ENCODE measurements around the gene APEX1. TPM values are rescaled to one million over a fixed set of nuclear protein-coding genes. Genes with fewer than 3 reads are reported as not detected.

Gene APEX1
- total RNA-seq, 1 experiment from 2014 or later = 340 TPM

GRCh38 chr14:20499881-20500280 is 44.9 kb downstream of the APEX1 start:
- Histone ChIP-seq H3K27ac (ENCODE audit: insufficient read length, low read depth, low read length) (no peak overlapping the region), H3K18ac (ENCODE audit: insufficient read length, low read depth, low read length) (no peak overlapping the region), H3K9me3 (ENCODE audit: control insufficient read depth, low read depth, low read length) (no peaks in the 10 kb centered on the region), H3T11ph (ENCODE audit: low read length) (no peak overlapping the region), H3K4me2 (ENCODE audit: insufficient read depth, insufficient read length, low read length) (no peak overlapping the region), H4K5ac (ENCODE audit: insufficient read length, low read depth, low read length) (no peak overlapping the region), H2BK12ac (ENCODE audit: insufficient read length, low read depth, low read length) (no peak overlapping the region), H3K9ac (ENCODE audit: extremely low read depth, insufficient read length, low read length) (no peak overlapping the region), H4K91ac (ENCODE audit: insufficient read length, low read depth, low read length) (no peak overlapping the region), H3K23ac (ENCODE audit: insufficient read length, low read depth, low read length) (no peak overlapping the region), H3K4ac (ENCODE audit: low read depth, low read length) (no peak overlapping the region), H3K27me3 (ENCODE audit: insufficient read depth, low read length) (no peaks in the 10 kb centered on the region), H2BK20ac (ENCODE audit: low read depth, low read length, poor library complexity, severe bottlenecking) (no peak overlapping the region), H2BK15ac (ENCODE audit: low read depth, low read length) (no peak overlapping the region), H2AK5ac (ENCODE audit: insufficient read length, low read length) (no peak overlapping the region), H3K56ac (ENCODE audit: insufficient read length, low read depth, low read length) (no peak overlapping the region), H3K14ac (ENCODE audit: insufficient read depth, low read length) (no peak overlapping the region), H3K79me2 (ENCODE audit: insufficient read depth, low read length) (no peaks in the 10 kb centered on the region), H2BK5ac (ENCODE audit: insufficient read length, low read length) (no peak overlapping the region), H4K8ac (replicated peaks; ENCODE audit: insufficient read length, low read depth, low read length) (no peak overlapping the region), H3K23me2 (ENCODE audit: insufficient read length, low read depth, low read length, poor library complexity, severe bottlenecking) (no peaks in the 10 kb centered on the region), H4K20me1 (ENCODE audit: control insufficient read depth, insufficient read depth, insufficient read length) (no peaks in the 10 kb centered on the region), H2BK120ac (ENCODE audit: low read depth, low read length, poor library complexity, severe bottlenecking) (no peak overlapping the region), H3K79me1 (ENCODE audit: insufficient read depth, low read depth, low read length, poor library complexity, severe bottlenecking) (no peaks in the 10 kb centered on the region), H3K4me1 (ENCODE audit: insufficient read depth, low read length) (peaks cover 2% of the 10 kb centered on the region; the same call in 1 of the 2 replicates), H2AFZ (ENCODE audit: low read length) (no peak overlapping the region)
- peaks cover 6 to 10% of the 10 kb centered on the region in 2 experiments for H3K9me3 Mint-ChIP-seq
- no CpG with 5 or more reads among the region's 5 CpGs for WGBS (ENCODE audit: extremely low coverage, insufficient read length, low lambda C conversion rate)
- peaks cover 6% of the 10 kb centered on the region for H3K27me3 Mint-ChIP-seq (ENCODE audit: low read depth)
- H3K4me1 Mint-ChIP-seq = peaks cover 24 to 25% of the 10 kb centered on the region in 2 experiments
- H3K36me3 Mint-ChIP-seq (ENCODE audit: insufficient read depth in 1 of 3, low read depth in 3 of 3) = peaks cover 3 to 12% (median 3%) of the 10 kb centered on the region in 3 experiments; a peak in 6 of 7 replicates
- no peak overlapping the region for H3K4me3 Mint-ChIP-seq
- DNase-seq = no peak
- TF ChIP-seq CTCF (conservative IDR thresholded peaks at IDR 0.05) = no peak
- no peak overlapping the region for H3K27ac Mint-ChIP-seq

Measured in H9 (cell line).